H1 (cell line): ENCODE measurements around the gene STK40. TPM values are rescaled to one million over a fixed set of nuclear protein-coding genes. Genes with fewer than 3 reads are reported as not detected.
A peak's percentile ranks its signal among the peaks of the same experiment; 100 is the strongest.

Source experiments
- CTCF ChIA-PET: fragments of 300-600 bp; sonication (Branson Sonifier 250); formaldehyde crosslinking; loops from one replicate; lab custom pipeline; 2021; ENCODE audit not compliant: partially characterized antibody; lab: Charles Lee
- POLR2A ChIA-PET: fragments of 300-600 bp; sonication (Branson Sonifier 250); formaldehyde crosslinking; loops from one replicate; lab custom pipeline; 2021; ENCODE audit warnings: inconsistent platforms; ENCODE audit not compliant: partially characterized antibody; lab: Charles Lee
- DNase-seq, 2 experiments: peaks; one replicate each; pipeline versions ENCODE4 v3.0.0 to v3.0.0-alpha.2; 2010 to 2022; ENCODE audit warnings: low spot score in 2 of 2, low read depth in 1 of 2, mixed read lengths in 1 of 2
- FAIRE-seq: peaks from 2 replicates; lab custom pipeline; 2011; peaks lifted over from hg19 to GRCh38; lab: Jason Lieb, UNC
- H2AFZ ChIP-seq: 2 replicates; pipeline ENCODE4 v1.8.1; 2012; ENCODE audit warnings: low read length, inconsistent platforms
- H2AK5ac ChIP-seq: 2 replicates; pipeline ENCODE4 v1.6.1; 2013; ENCODE audit warnings: low read depth, low read length
- H2BK120ac ChIP-seq: replicated peaks from 2 replicates; pipeline ENCODE3; 2013; ENCODE audit warnings: low read depth, low read length, inconsistent platforms
- H2BK12ac ChIP-seq: 2 replicates; pipeline ENCODE4 v1.6.1; 2013; ENCODE audit warnings: low read depth, low read length
- H2BK15ac ChIP-seq: 2 replicates; pipeline ENCODE4 v1.6.1; 2013; ENCODE audit warnings: low read length
- H2BK20ac ChIP-seq: 2 replicates; pipeline ENCODE4 v1.6.1; 2013; ENCODE audit warnings: low read length
- H2BK5ac ChIP-seq: 2 replicates; pipeline ENCODE4 v1.6.1; 2013; ENCODE audit warnings: low read depth, low read length
- H3K14ac ChIP-seq: 2 replicates; pipeline ENCODE4 v1.6.1; 2013; ENCODE audit warnings: inconsistent platforms; ENCODE audit not compliant: insufficient read length
- H3K18ac ChIP-seq: 2 replicates; pipeline ENCODE4 v1.6.1; 2013; ENCODE audit warnings: low read length; ENCODE audit errors: extremely low read depth
- H3K23ac ChIP-seq: 2 replicates; pipeline ENCODE4 v1.6.1; 2013; ENCODE audit warnings: inconsistent platforms; ENCODE audit not compliant: insufficient read length
- H3K23me2 ChIP-seq: 2 replicates; pipeline ENCODE4 v1.6.1; 2013; ENCODE audit warnings: low read depth, low read length
- H3K27ac ChIP-seq: 2 replicates; pipeline ENCODE4 v1.6.1; 2011; ENCODE audit warnings: low read depth, low read length, inconsistent platforms
- H3K27me3 ChIP-seq, 4 experiments: replicated peaks in 1 of 4; 1 replicate in 1 of 4; 2 replicates in 3 of 4; pipeline versions ENCODE4 v1.6.1 to v1.8.1; 2011 to 2013; ENCODE audit warnings: low read length in 3 of 4, mild to moderate bottlenecking in 3 of 4, inconsistent platforms in 2 of 4, mixed read lengths in 2 of 4, moderate library complexity in 1 of 4; ENCODE audit not compliant: control insufficient read depth in 3 of 4, insufficient read depth in 3 of 4; ENCODE audit errors: extremely low read depth in 1 of 4
- H3K36me3 ChIP-seq, 4 experiments: 2 replicates each; pipeline versions ENCODE4 v1.6.1 to v1.8.1; 2011 to 2013; ENCODE audit warnings: mild to moderate bottlenecking in 4 of 4, low read length in 3 of 4, moderate library complexity in 2 of 4, control low read depth in 1 of 4, inconsistent platforms in 1 of 4; ENCODE audit not compliant: insufficient read depth in 4 of 4, control insufficient read depth in 2 of 4
- H3K4ac ChIP-seq: replicated peaks from 2 replicates; pipeline ENCODE3; 2013; ENCODE audit warnings: low read length, low read depth, mixed read lengths, inconsistent platforms; ENCODE audit not compliant: insufficient read length
- H3K4me1 ChIP-seq, 4 experiments: replicated peaks in 1 of 4; 1 replicate in 1 of 4; 2 replicates in 3 of 4; pipeline versions ENCODE4 v1.6.1 to v1.8.1; 2011 to 2013; ENCODE audit warnings: low read length in 3 of 4, inconsistent platforms in 2 of 4, mixed read lengths in 1 of 4; ENCODE audit not compliant: insufficient read depth in 4 of 4, control insufficient read depth in 3 of 4
- H3K4me2 ChIP-seq, 2 experiments: 2 replicates each; pipeline versions ENCODE4 v1.6.1 to v1.8.1; 2011 to 2013; ENCODE audit warnings: low read depth in 2 of 2, low read length in 2 of 2, control low read depth in 1 of 2, inconsistent platforms in 1 of 2, mild to moderate bottlenecking in 1 of 2; ENCODE audit not compliant: insufficient read depth in 1 of 2
- H3K4me3 ChIP-seq, 4 experiments: fragments of 200-600, 300-600 bp in 1 of 4; sonication (generic), shearing (Covaris generic), sonication (Bioruptor Twin) in 1 of 4; 2 replicates each; pipeline versions ENCODE4 v1.5.1 to v1.8.1; 2011 to 2016; ENCODE audit warnings: low read length in 4 of 4, low read depth in 3 of 4, control low read depth in 2 of 4, inconsistent platforms in 2 of 4, mild to moderate bottlenecking in 2 of 4, mixed read lengths in 1 of 4, moderate library complexity in 1 of 4; ENCODE audit not compliant: insufficient read depth in 2 of 4; ENCODE audit errors: extremely low read depth in 1 of 4
- H3K56ac ChIP-seq: replicated peaks from 2 replicates; pipeline ENCODE3; 2013; ENCODE audit warnings: low read depth, mild to moderate bottlenecking, mixed read lengths, low read length, inconsistent platforms; ENCODE audit not compliant: insufficient read length
- H3K79me1 ChIP-seq: 2 replicates; pipeline ENCODE4 v1.6.1; 2013; ENCODE audit warnings: low read depth, low read length, control low read depth
- H3K79me2 ChIP-seq, 2 experiments: 2 replicates each; pipeline versions ENCODE4 v1.6.1 to v1.8.1; 2012 to 2013; ENCODE audit warnings: low read length in 2 of 2, mild to moderate bottlenecking in 2 of 2, inconsistent platforms in 1 of 2; ENCODE audit not compliant: insufficient read depth in 2 of 2, control insufficient read depth in 1 of 2
- H3K9ac ChIP-seq, 4 experiments: replicated peaks in 1 of 4; 1 replicate in 1 of 4; 2 replicates in 3 of 4; pipeline versions ENCODE4 v1.6.1 to v1.8.1; 2011 to 2013; ENCODE audit warnings: low read depth in 3 of 4, low read length in 3 of 4, control low read depth in 2 of 4, mild to moderate bottlenecking in 2 of 4, moderate library complexity in 2 of 4, inconsistent platforms in 1 of 4; ENCODE audit errors: extremely low read depth in 1 of 4
- H3K9me3 ChIP-seq, 2 experiments: 2 replicates each; pipeline versions ENCODE4 v1.6.1 to v1.8.1; 2012 to 2013; ENCODE audit warnings: mild to moderate bottlenecking in 2 of 2, moderate library complexity in 2 of 2, control low read depth in 1 of 2, inconsistent platforms in 1 of 2, low read depth in 1 of 2, low read length in 1 of 2, mixed read lengths in 1 of 2; ENCODE audit not compliant: insufficient read depth in 2 of 2
- H4K20me1 ChIP-seq, 2 experiments: replicated peaks in 1 of 2; 2 replicates each; pipeline versions ENCODE3 to v1.8.1; 2011 to 2013; ENCODE audit warnings: inconsistent platforms in 2 of 2, low read length in 2 of 2, mild to moderate bottlenecking in 1 of 2; ENCODE audit not compliant: insufficient read depth in 2 of 2, control insufficient read depth in 1 of 2
- H4K5ac ChIP-seq: 2 replicates; pipeline ENCODE4 v1.6.1; 2013; ENCODE audit warnings: low read length, low read depth, mixed read lengths, inconsistent platforms; ENCODE audit not compliant: insufficient read length
- H4K8ac ChIP-seq: 2 replicates; pipeline ENCODE4 v1.8.0; 2013; ENCODE audit warnings: mild to moderate bottlenecking, moderate library complexity, low read length, inconsistent platforms; ENCODE audit not compliant: insufficient read depth; ENCODE audit errors: extremely low read depth
- H4K91ac ChIP-seq: replicated peaks from 2 replicates; pipeline ENCODE3; 2013; ENCODE audit warnings: low read length, mixed read lengths, inconsistent platforms; ENCODE audit not compliant: insufficient read length
- POLR2A ChIP-seq, 2 experiments: IDR thresholded peaks; 1 replicate in 1 of 2; 2 replicates in 1 of 2; pipeline ENCODE4 v1.6.1; 2011; ENCODE audit warnings: low read depth in 2 of 2, low read length in 2 of 2, mild to moderate bottlenecking in 2 of 2; ENCODE audit errors: control extremely low read depth in 1 of 2
- ZNF274 ChIP-seq: IDR thresholded peaks from 2 replicates; pipeline ENCODE4 v1.7.0; 2012; ENCODE audit warnings: low read length, borderline replicate concordance; ENCODE audit errors: extremely low read depth
- WGBS, 2 experiments: shearing (Covaris generic) in 1 of 2; methylation state at CpG; one replicate each; pipeline versions ENCODE4 v1.1.6 to v1.1.7; 2013 to 2015; ENCODE audit warnings: low lambda C conversion rate in 2 of 2, mixed read lengths in 2 of 2, inconsistent platforms in 1 of 2, low coverage in 1 of 2, missing lambda C conversion rate in 1 of 2; ENCODE audit not compliant: insufficient replicate concordance in 2 of 2, insufficient coverage in 1 of 2, insufficient read length in 1 of 2; ENCODE audit errors: extremely low coverage in 1 of 2, missing lambda C conversion rate in 1 of 2; 5-methylcytosine and 5-hydroxymethylcytosine counted together
- polyA plus RNA-seq, 7 experiments: library from polyadenylated mRNA; depleted of rRNA in 3 of 7; stranded (reverse) in 5 of 7; unstranded in 2 of 7; fragments of >200 nt in 5 of 7; fragments of 200-250 nt in 2 of 7; gene quantifications; 1 replicate in 5 of 7; 2 replicates in 1 of 7; 4 replicates in 1 of 7; pipeline versions ENCODE4 v1.2.1 to v1.2.3, GENCODE V29; 2011 to 2013; ENCODE audit warnings: missing spikeins in 2 of 7, mixed read lengths in 2 of 7
- total RNA-seq: library from RNA; stranded (reverse); fragmentation: NEBNext Ultra II Directional; extraction: Animal tissue kit (Norgen Biotek cat#: 25700); gene quantifications from 2 replicates; pipeline ENCODE4 v1.2.1, GENCODE V29; 2021

The STK40 gene
- total and polyA plus RNA-seq, 2 of the 8 experiments (the other 6 are each of a cell fraction or from before 2014, with no cell fraction given), result 13.6 to 28.6 TPM

DNA sequence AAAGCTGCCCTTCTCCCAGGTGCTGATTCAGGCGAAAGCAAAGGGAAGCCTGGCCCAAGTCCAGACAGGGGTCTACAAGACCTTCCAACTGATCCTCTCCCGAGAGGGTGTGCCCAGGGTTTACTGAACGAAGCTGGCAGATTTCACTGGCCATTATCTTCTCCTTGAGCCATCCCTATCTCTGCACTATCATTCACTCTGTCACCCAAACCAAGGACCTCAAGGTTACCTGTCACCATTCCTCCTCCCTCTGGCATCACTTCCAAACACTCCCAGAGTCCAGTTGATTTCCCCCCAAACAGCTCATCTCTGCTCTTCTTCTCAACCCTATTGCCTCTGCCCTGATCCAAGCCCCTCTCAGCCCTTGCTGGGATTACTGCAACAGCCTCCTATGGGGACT is 4.9 kb downstream of the STK40 start:
- TF ChIP-seq ZNF274 (no peak), POLR2A (IDR thresholded peaks at IDR 0.05; ENCODE audit: control extremely low read depth in 1 of 2, low read depth in 2 of 2, low read length in 2 of 2) (peak in 1 of 2 experiments; percentile 22; a peak in 1 of 3 replicates)

More for the DNA sequence above, 4.9 kb downstream of the STK40 start:
- Histone ChIP-seq H3K18ac (no peak overlapping the region), H3K27ac (peak overlapping the region; percentile 1; the same call in 1 of the 2 replicates), H3K4me2 (no peak overlapping the region), H3K36me3 (no peaks in the 10 kb centered on the region), H3K14ac (no peak overlapping the region), H2BK20ac (no peak overlapping the region), H3K9me3 (no peaks in the 10 kb centered on the region), H3K27me3 (no peaks in the 10 kb centered on the region), H4K91ac (no peak overlapping the region), H2AK5ac (no peak overlapping the region), H2BK12ac (no peak overlapping the region), H2BK5ac (no peak overlapping the region), H2AFZ (no peak overlapping the region), H2BK120ac (no peak overlapping the region), H3K23me2 (peaks cover 4% of the 10 kb centered on the region; the same call in 1 of the 2 replicates), H2BK15ac (no peak overlapping the region), H4K20me1 (peaks cover 2 to 19% of the 10 kb centered on the region in 2 experiments), H3K4me1 (peaks cover 0 to 4% (median 1%) of the 10 kb centered on the region in 4 experiments; a peak in 3 of 7 replicates), H3K79me2 (peaks cover 6 to 79% of the 10 kb centered on the region in 2 experiments), H3K79me1 (peaks cover 14% of the 10 kb centered on the region), H3K4me3 (no peak overlapping the region), H3K23ac (no peak overlapping the region), H3K56ac (no peak overlapping the region), H3K4ac (no peak overlapping the region), H3K9ac (no peak overlapping the region), H4K5ac (no peak overlapping the region), H4K8ac (no peak overlapping the region)
- POLR2A ChIA-PET, result interaction anchor here (2.4 kb wide), 1 partner anchor 12 kb away, joined by 7 read pairs; no protein-coding TSS in a partner anchor
- CTCF ChIA-PET, result interaction anchor here (1.0 to 9.8 kb wide), 4 partner anchors 9 to 246 kb away, joined by 3 to 90 read pairs (median 9); no protein-coding TSS in a partner anchor
- FAIRE-seq, result no peak
- WGBS, 2 experiments, result 72% methylated on average over 3 of the region's 3 CpGs; no CpG with 5 or more reads in 1 of the 2 experiments
- DNase-seq, result no peak
